ENCODE results near the gene TUBA3D. TPM values are rescaled to one million over a fixed set of nuclear protein-coding genes. Genes with fewer than 3 reads are reported as not detected.
"Not testable (repeated sequence)": the region's sequence is repeated elsewhere in the genome, so short reads cannot be mapped to it uniquely, and the experiment has no call there.

The TUBA3D gene
- total RNA-seq: not detected

DNA sequence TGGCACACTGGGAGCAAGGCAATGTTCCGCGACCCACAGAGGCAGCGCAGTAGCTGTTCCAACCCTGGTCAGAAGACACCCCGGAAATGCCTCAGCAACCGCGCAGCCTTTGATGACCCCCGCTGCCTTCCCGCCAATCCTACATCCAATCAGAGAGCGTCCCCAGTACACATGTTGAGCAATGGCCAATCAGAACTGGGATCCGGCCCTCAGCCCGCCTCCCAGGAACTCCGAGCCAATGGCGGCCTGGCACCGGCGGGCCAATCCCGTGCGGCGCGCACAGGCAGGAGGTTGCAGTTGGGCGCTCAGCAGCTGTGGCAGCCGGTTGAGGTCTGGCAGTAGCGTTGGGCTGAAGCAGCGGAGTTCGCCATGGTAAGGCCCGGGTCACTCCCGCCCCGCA lies at the start of gene TUBA3D:
Gene TUBA3D, plus strand, starts transcription at position 289 of the 400 bp plus-strand sequence. Its CDS starts 81 bp downstream, at position 370.
- no peak for TF ChIP-seq POLR2A (IDR thresholded peaks at IDR 0.05)
- TF ChIP-seq EP300 (IDR thresholded peaks at IDR 0.05): no peak
- TF ChIP-seq, protein P1, sequence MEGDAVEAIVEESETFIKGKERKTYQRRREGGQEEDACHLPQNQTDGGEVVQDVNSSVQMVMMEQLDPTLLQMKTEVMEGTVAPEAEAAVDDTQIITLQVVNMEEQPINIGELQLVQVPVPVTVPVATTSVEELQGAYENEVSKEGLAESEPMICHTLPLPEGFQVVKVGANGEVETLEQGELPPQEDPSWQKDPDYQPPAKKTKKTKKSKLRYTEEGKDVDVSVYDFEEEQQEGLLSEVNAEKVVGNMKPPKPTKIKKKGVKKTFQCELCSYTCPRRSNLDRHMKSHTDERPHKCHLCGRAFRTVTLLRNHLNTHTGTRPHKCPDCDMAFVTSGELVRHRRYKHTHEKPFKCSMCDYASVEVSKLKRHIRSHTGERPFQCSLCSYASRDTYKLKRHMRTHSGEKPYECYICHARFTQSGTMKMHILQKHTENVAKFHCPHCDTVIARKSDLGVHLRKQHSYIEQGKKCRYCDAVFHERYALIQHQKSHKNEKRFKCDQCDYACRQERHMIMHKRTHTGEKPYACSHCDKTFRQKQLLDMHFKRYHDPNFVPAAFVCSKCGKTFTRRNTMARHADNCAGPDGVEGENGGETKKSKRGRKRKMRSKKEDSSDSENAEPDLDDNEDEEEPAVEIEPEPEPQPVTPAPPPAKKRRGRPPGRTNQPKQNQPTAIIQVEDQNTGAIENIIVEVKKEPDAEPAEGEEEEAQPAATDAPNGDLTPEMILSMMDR (IDR thresholded peaks at IDR 0.05): no peak
- no peak for DNase-seq (ENCODE audit: low spot score in 2 of 2)
- Histone ChIP-seq H3K36me3 (peaks cover 0 to 22% (median 0%) of the 10 kb centered on the region in 3 donors), H3K9me3 (no peaks in the 10 kb centered on the region), H3K27me3 (no peaks in the 10 kb centered on the region), H3K27ac (no peak within 1 kb of the TSS), H3K4me1 (no peaks in the 10 kb centered on the region), H3K4me3 (no peak within 1 kb of the TSS)
- 94 to 96% methylated on average over 19 to 27 of the region's 27 CpGs for WGBS, 2 donors

DNA sequence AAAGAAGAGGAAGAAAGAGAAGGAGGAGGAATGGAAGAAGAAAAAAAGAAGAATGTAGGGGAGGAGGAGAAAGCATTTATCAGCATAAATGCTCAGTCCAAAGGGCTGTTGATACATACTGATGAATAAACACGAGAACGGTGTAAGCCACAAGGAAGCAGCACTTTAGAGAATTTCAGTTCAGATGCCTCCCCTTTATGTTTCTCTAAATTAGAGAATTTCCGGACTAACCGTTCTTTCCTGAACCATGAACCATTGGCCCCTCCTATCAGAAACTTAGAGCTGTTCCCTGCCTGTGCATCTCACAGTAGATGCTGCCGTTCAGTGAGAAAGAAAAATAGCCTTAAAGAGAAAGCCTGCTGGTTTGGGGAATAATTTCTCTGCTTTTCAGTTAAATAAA lies 49.2 kb upstream of the TUBA3D start:
- H3K4me1 ChIP-seq: peaks cover 0 to 5% (median 0%) of the 10 kb centered on the region in 4 donors
- no peak overlapping the region for H3K4me3 ChIP-seq
- TF ChIP-seq EP300 (IDR thresholded peaks at IDR 0.05): no peak
- TF ChIP-seq, protein P1 (IDR thresholded peaks at IDR 0.05): no peak
- no peak for DNase-seq (ENCODE audit: low spot score in 2 of 2)
- 35 to 36% methylated on average over 5 of the region's 5 CpGs for WGBS, 2 donors
- no peak overlapping the region for H3K27ac ChIP-seq
- H3K9me3 ChIP-seq: no peaks in the 10 kb centered on the region
- no peaks in the 10 kb centered on the region for H3K36me3 ChIP-seq
- peaks cover 0 to 91% of the 10 kb centered on the region in 2 donors for H3K27me3 ChIP-seq

DNA sequence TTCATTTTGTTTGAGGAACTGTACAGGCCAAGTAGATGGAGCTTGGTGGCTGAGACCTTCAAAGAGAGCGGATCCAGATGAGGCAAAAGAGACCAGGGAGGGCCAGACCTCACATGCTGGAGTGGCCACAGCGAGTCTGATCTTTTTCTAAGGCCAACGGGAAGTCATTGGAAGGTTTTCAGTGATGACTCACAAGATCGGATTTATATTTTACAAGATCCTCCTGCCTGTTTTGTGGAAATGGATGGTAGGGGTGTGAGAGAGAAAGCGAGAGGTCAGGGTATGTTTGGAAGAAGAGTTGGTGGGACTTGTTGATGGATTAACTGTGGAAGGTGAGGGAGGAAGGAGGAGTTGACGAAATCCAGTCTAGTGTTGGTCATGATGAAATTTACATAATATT lies 44.6 kb upstream of the TUBA3D start:
- TF ChIP-seq, protein P1 (IDR thresholded peaks at IDR 0.05): no peak
- TF ChIP-seq POLR2A (IDR thresholded peaks at IDR 0.05) (no peak), EP300 (IDR thresholded peaks at IDR 0.05) (no peak)
- Histone ChIP-seq H3K4me3 (no peak overlapping the region), H3K9me3 (no peaks in the 10 kb centered on the region), H3K4me1 (no peaks in the 10 kb centered on the region), H3K36me3 (no peaks in the 10 kb centered on the region), H3K27me3 (peaks cover 0 to 61% of the 10 kb centered on the region in 2 donors), H3K27ac (no peak overlapping the region)
- no peak for DNase-seq (ENCODE audit: low spot score in 2 of 2)
- WGBS, 2 donors: 81 to 82% methylated on average over 6 of the region's 6 CpGs

DNA sequence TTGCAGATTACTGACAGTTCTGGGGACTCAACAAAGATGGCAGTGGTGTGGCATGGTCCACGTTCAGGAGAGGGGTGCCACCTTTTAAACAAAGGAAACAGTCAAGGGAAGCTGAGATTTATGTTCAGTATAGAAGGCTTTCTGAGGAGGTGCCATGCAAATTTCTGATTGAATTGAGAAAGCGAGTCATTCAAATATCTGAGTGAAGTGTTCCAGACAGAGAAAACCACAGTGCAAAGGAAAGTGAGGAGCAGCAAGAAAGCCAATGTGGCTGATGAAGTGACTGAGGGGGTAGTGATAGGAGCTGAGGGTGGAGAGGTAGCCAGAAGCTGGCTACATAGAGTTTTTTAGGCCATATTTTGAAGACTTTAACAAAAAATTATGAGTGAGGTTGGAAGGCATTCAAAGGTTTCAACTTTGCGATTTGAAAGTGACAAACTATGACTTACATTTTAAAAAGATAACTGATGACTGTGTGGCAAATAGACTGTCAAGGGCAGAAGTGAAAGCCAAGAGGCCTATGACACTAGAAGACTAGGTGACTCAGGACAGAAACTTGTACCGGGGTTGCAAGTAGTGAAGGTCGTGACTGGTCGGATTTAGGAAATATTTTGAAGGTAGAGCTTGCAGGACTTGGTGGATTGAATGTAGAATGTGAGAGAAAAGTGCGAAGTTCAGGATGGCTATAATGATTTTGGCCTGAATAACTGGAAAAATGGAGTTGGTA lies 35.0 kb upstream of the TUBA3D start:
- not testable (repeated sequence) for H3K4me1 ChIP-seq; H3K27ac ChIP-seq; H3K9me3 ChIP-seq; H3K36me3 ChIP-seq; DNase-seq (ENCODE audit: low spot score in 2 of 2); H3K27me3 ChIP-seq; H3K4me3 ChIP-seq
- 71 to 83% methylated on average over 7 of the region's 7 CpGs for WGBS, 2 donors

DNA sequence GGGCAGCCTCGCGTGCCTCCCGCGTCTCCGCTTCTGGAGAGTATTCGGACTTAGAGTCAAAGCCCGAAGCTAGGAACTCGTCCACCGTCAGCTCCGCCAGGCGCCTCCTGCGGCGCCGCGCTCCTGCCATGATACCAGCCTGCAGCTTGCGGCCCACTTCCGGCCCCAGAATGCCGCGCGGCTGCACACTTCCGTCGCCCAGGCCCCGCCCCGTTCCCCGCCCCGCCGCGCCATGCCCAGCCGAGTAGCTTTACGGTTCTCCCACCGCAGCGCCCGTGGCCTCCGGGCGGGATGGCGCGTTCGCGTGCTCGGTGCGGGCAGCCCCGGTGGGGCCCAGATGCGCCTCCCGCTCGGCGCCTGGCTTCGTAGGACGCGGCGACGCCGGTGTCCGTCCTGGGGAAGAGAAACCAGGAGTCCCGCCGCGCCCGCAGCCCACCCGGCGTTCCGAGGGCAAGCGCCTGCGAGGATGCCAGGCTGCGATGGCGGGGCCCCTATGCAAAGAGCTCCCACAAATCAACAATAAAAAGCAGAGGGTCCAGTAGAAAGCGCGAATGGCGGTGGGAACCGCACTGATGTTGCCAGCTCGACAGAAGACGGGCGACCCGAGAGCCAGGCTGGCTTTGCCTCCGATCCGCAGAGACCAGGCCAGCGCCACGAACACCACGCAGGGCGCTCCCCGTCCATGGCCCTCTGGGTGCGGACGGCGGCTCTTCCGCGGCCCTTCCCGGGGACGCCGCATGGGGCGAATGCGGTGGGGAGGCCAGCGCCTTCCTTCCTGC lies 31.0 kb upstream of the TUBA3D start:
- not testable (repeated sequence) for H3K27me3 ChIP-seq; H3K27ac ChIP-seq; H3K36me3 ChIP-seq; H3K4me3 ChIP-seq; DNase-seq (ENCODE audit: low spot score in 2 of 2); H3K4me1 ChIP-seq; H3K9me3 ChIP-seq
- WGBS, 2 donors: 93 to 97% methylated on average over 78 to 85 of the region's 90 CpGs

DNA sequence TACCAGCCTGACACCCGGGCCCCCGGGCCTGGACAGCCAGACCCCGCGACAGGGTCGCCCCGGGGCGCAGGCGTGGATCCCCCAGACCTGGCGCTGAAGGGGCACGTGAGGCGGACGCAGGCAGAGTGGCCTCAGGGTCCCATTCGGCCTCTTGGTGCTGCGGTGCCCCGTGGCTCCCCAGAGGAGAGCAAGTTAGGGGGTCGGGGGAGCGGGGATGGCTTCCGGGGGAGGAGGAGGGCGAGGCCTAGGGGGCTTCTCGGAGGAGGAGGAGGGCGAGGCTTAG lies 30.5 kb upstream of the TUBA3D start:
- 98% methylated on average over 20 of the region's 21 CpGs; no CpG with 5 or more reads in 1 of the 2 donors for WGBS, 2 donors
- not testable (repeated sequence) for H3K27ac ChIP-seq; H3K4me1 ChIP-seq; DNase-seq (ENCODE audit: low spot score in 2 of 2); H3K27me3 ChIP-seq; H3K36me3 ChIP-seq; H3K9me3 ChIP-seq; H3K4me3 ChIP-seq

Data from tibial nerve (tissue), 4 donors.